Omental fat pad (tissue), 4 donors: ENCODE results near the gene RNF141. TPM values are rescaled to one million over a fixed set of nuclear protein-coding genes. Genes with fewer than 3 reads are reported as not detected.
A peak's percentile ranks its signal among the peaks of the same experiment; 100 is the strongest.

Experiments used
- ATAC-seq: fragments of 150-250 bp; one replicate; pipeline ENCODE4 v1.9.1; 2016; ENCODE audit warnings: mild to moderate bottlenecking, moderate library complexity; ENCODE audit not compliant: low FRiP score
- DNase-seq: peaks from one replicate; pipeline ENCODE4 v3.0.0-alpha.2; 2019; ENCODE audit warnings: low spot score
- total RNA-seq, 4 donors: library from RNA; depleted of rRNA; stranded (reverse); fragments of >200 nt; gene quantifications; one replicate each; pipeline ENCODE4 v1.1.0, GENCODE V29; 2016
- TF ChIP-seq, protein P1 (sequence below), 3 donors: fragments of 450-650 bp; IDR thresholded peaks; one replicate each; pipeline ENCODE4 v1.5.1; 2016 to 2017; ENCODE audit warnings: antibody characterized with exemption in 3 of 3, mild to moderate bottlenecking in 3 of 3, moderate library complexity in 2 of 3

Gene RNF141
- total RNA-seq, 4 donors from 2014 or later: 20.0 to 35.8 (median 26.5) TPM

DNA sequence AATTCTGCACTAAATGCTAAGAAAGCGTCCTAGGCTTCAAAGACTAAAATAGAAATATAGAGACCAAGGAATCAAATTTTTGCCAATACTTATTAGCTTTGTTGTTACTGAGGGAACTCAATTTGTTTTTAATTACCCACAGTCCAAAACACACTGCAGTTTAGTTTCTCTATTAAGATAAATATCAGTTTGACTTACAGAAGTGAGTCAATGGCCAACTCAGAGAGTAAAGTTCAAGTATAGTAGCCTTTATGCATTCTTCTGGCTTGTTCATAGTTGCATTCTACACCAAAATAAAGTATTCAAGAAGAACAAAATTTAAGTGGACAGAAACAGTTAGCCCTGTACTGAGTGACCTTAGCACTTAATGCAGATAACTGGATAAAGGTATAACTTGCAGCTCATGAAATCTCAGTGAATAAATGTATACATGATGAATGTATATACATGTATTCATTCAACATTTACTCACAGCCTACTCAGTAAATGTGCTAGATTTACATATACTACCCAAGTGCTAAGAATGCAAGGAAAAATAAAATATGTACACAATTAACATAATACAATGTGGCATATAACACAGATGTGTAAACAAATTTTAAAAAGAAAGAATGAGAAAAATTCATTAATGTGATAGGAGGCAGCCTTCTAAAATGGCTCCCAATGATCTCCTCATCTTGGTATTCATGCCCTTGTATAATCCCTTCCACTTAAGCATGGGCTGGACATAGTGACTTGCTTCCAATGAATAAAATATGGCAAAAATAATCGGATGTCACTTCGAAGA lies 9.7 kb upstream of the RNF141 start:
- TF ChIP-seq, protein P1, sequence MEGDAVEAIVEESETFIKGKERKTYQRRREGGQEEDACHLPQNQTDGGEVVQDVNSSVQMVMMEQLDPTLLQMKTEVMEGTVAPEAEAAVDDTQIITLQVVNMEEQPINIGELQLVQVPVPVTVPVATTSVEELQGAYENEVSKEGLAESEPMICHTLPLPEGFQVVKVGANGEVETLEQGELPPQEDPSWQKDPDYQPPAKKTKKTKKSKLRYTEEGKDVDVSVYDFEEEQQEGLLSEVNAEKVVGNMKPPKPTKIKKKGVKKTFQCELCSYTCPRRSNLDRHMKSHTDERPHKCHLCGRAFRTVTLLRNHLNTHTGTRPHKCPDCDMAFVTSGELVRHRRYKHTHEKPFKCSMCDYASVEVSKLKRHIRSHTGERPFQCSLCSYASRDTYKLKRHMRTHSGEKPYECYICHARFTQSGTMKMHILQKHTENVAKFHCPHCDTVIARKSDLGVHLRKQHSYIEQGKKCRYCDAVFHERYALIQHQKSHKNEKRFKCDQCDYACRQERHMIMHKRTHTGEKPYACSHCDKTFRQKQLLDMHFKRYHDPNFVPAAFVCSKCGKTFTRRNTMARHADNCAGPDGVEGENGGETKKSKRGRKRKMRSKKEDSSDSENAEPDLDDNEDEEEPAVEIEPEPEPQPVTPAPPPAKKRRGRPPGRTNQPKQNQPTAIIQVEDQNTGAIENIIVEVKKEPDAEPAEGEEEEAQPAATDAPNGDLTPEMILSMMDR (IDR thresholded peaks at IDR 0.05): no peak
- ATAC-seq: no peak
- no peak for DNase-seq

DNA sequence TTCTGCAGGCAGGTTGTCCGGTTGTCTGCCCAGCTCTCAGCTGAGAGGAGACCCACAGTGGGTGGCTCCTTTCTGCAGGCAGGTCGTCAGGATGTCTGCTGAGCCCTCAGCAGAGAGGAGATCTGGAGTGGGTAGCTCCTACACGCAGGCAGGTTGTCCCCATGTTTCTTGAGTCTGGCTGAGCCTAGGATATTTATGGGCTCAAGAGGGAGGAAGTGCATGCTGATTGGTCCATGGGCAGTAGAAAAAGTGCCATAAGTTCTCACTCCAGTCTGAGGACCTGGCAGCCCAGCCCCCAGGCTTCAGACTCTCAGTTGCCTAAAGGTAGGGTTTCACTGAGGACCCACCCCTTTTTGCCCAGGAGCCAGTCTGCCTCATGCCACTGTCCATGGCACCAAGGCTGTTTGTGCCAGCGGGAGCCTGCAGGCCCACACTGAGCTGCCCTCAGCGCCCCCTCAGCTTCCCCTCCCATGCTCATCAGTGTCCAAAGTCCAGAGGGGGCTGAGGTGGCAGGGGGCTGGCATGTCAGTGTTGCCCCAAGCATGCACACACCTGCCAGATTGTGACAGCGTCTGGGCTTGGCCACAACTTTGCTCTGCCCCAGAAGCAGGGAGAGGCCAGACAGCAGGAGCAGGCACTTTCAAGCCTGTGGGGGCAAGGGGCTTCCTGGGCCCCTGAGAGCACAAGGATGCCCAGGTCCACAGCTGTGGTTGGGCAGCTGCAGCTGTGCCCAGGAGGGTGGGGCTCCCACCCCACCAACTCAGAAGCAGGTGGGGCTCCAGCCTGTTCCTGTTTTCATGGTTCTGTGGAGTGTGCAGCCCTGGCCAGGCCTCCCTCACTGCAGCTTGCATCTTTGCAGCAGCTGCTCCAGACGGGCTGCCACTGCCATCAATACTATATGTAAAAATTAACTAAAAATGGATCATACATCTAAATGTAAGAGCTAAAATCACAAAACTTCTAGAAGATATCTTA lies 3.8 kb upstream of the RNF141 start:
- ATAC-seq (no peak), DNase-seq (no peak)
- TF ChIP-seq, protein P1 (IDR thresholded peaks at IDR 0.05): no peak

DNA sequence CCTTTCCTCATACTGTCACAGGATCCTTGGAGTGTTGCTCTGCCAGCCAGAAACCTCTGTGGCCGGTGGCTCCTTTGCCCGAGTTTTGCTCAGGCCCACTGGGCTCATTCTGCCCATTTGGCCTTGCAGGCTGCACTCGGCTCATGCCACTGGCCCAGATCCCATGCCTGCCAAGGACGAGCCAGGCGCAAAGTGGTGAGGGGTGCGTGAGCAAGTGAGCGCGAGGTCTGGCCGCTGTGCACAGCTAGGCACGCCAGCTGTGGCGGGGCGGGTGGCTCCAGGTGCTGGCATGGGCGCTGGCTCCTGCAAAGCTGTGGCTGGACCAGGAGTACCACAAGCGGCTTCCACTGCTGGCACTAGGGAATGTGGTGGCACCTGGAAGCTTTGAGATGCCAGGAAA lies 2.8 kb upstream of the RNF141 start:
- TF ChIP-seq, protein P1 (IDR thresholded peaks at IDR 0.05): no peak
- DNase-seq (no peak), ATAC-seq (no peak)

DNA sequence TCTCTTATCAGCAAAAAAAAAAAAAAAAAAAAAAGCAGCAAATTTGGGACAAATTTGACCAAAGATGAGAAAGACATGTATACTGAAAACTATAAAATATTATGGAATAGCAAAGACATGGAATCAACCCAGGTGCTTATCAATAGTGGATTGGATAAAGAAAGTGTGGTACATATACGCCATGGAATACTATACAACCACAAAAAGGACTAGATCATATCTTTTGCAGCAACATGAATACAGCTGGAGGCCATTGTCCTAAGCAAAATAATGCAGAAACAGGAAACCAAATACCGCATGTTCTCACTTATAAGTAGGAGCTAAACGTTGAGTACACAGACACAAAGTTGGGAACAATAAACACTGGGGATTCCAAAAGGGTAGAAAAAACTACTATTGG lies 1.8 kb upstream of the RNF141 start:
- TF ChIP-seq, protein P1 (IDR thresholded peaks at IDR 0.05): no peak
- no peak for ATAC-seq
- no peak for DNase-seq

DNA sequence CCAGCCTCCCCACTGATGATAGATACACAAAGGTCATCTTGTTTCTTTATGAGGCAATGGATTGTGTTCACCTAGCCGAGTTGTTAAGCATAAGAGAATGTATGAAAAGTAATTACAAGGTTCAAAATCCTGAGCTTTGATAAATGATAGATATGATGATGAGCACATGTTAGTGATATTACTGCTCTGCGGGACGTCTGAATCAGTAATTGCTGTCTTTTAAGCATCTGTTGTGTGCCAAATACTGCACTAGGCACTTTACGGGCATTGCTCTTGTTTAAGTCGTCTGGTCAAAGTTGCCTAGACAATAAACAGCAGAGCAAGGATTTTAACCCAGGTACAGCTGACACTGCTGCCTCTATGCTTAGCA lies 559 bp upstream of the RNF141 start:
- TF ChIP-seq, protein P1 (IDR thresholded peaks at IDR 0.05): no peak
- no peak for ATAC-seq

DNA sequence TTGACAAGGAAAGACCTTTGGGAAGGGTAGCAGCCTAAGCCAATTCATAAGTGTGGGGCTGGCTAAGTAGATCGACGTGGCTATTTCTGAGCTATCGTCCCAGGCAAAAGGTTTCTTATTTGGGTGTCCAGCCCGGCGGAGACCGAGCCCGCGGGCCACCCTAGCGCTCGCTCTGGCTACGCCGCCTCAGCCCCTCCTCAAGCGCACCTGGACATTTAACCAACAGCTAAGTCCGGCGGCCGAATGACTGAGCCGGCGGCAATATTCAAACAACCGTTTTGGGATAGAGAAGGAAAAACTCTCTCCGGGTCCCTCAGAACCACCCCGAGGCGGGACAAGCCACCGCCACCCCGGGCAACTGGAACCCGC lies 457 bp downstream of the RNF141 start:
- TF ChIP-seq, protein P1 (IDR thresholded peaks at IDR 0.05): no peak
- DNase-seq (peak; percentile 43), ATAC-seq (peak; percentile 61)

More for the DNA sequence above, 559 bp upstream of the RNF141 start:
- no peak for DNase-seq
